Measurements from ENCODE around the gene ARHGEF9. TPM values are rescaled to one million over a fixed set of nuclear protein-coding genes. Genes with fewer than 3 reads are reported as not detected.
A peak's percentile ranks its signal among the peaks of the same experiment; 100 is the strongest.
"Not testable (repeated sequence)": the region's sequence is repeated elsewhere in the genome, so short reads cannot be mapped to it uniquely, and the experiment has no call there.

ARHGEF9 gene
- total and polyA plus RNA-seq, 8 donors = 7.6 to 103 (median 12.5) TPM

DNA sequence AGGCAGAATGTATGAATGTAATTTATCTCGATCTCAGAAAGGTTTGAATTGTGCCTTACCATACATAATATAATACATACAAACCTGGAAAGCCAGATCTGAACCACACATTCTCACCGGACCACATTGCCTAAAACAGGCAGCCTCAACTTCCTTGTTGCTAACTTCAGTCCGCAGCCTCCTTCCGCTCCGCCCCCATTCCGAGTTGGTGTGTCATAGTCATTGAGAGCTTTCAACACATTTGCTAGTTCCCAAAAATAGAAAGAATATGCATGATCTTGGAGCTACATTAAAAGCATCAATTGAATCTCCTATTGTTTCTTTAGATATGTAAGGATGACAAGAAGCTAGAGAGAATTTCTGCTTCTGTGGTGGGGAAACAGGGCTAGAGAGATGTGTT, 127.2 kb downstream of the ARHGEF9 start:
- Histone ChIP-seq H3K27ac (no peak overlapping the region), H3K27me3 (no peaks in the 10 kb centered on the region), H3K9me3 (no peaks in the 10 kb centered on the region), H3K36me3 (peaks cover 0 to 26% (median 19%) of the 10 kb centered on the region in 4 donors), H3K4me3 (no peak overlapping the region), H3K4me1 (no peaks in the 10 kb centered on the region)
- peak in 1 of 2 donors; percentile 10 for DNase-seq
- WGBS, 5 donors = 79 to 92% (median 83%) methylated on average over 6 of the region's 6 CpGs
- intact Hi-C loops (cut with DNase I; ENCODE audit: low total_unique reads) = no loop called here
- TF ChIP-seq, protein P1, sequence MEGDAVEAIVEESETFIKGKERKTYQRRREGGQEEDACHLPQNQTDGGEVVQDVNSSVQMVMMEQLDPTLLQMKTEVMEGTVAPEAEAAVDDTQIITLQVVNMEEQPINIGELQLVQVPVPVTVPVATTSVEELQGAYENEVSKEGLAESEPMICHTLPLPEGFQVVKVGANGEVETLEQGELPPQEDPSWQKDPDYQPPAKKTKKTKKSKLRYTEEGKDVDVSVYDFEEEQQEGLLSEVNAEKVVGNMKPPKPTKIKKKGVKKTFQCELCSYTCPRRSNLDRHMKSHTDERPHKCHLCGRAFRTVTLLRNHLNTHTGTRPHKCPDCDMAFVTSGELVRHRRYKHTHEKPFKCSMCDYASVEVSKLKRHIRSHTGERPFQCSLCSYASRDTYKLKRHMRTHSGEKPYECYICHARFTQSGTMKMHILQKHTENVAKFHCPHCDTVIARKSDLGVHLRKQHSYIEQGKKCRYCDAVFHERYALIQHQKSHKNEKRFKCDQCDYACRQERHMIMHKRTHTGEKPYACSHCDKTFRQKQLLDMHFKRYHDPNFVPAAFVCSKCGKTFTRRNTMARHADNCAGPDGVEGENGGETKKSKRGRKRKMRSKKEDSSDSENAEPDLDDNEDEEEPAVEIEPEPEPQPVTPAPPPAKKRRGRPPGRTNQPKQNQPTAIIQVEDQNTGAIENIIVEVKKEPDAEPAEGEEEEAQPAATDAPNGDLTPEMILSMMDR (IDR thresholded peaks at IDR 0.05) = no peak
- TF ChIP-seq POLR2A (IDR thresholded peaks at IDR 0.05) = no peak
- TF ChIP-seq EP300 (IDR thresholded peaks at IDR 0.05) = no peak
- TF ChIP-seq POLR2AphosphoS5 (IDR thresholded peaks at IDR 0.05) = no peak

- Histone ChIP-seq H3K36me3 (peaks cover 0 to 29% (median 22%) of the 10 kb centered on the region in 4 donors), H3K27ac (no peak overlapping the region), H3K9me3 (no peaks in the 10 kb centered on the region), H3K4me3 (no peak overlapping the region), H3K27me3 (no peaks in the 10 kb centered on the region), H3K4me1 (no peaks in the 10 kb centered on the region)
- no peak for TF ChIP-seq POLR2AphosphoS5 (IDR thresholded peaks at IDR 0.05)
- TF ChIP-seq, protein P1 (IDR thresholded peaks at IDR 0.05) = no peak
- TF ChIP-seq EP300 (IDR thresholded peaks at IDR 0.05) = no peak
- TF ChIP-seq POLR2A (IDR thresholded peaks at IDR 0.05) = no peak
- 70 to 92% (median 88%) methylated on average over 5 of the region's 5 CpGs for WGBS, 5 donors
- intact Hi-C loops (cut with DNase I; ENCODE audit: low total_unique reads) = no loop called here
- DNase-seq = no peak
Measured at GRCh38 chrX:63656871-63657580, 128.0 kb downstream of the ARHGEF9 start.

- H3K9me3 ChIP-seq = no peaks in the 10 kb centered on the region
- peak in 1 of 2 donors; percentile 2 for DNase-seq
- peaks cover 0 to 27% (median 21%) of the 10 kb centered on the region in 4 donors for H3K36me3 ChIP-seq
- 75 to 92% (median 80%) methylated on average over 7 of the region's 7 CpGs for WGBS, 5 donors
- TF ChIP-seq EP300 (IDR thresholded peaks at IDR 0.05) (no peak), POLR2A (IDR thresholded peaks at IDR 0.05) (no peak), POLR2AphosphoS5 (IDR thresholded peaks at IDR 0.05) (no peak)
- TF ChIP-seq, protein P1 (IDR thresholded peaks at IDR 0.05) = no peak
- H3K4me1 ChIP-seq = no peaks in the 10 kb centered on the region
- H3K27me3 ChIP-seq = no peaks in the 10 kb centered on the region
- intact Hi-C loops (cut with DNase I; ENCODE audit: low total_unique reads) = no loop called here
- H3K4me3 ChIP-seq = no peak overlapping the region
- H3K27ac ChIP-seq = no peak overlapping the region
Measured at GRCh38 chrX:63652086-63652765, 132.8 kb downstream of the ARHGEF9 start.

- H3K4me1 ChIP-seq; intact Hi-C loops (cut with DNase I; ENCODE audit: low total_unique reads); H3K9me3 ChIP-seq; H3K4me3 ChIP-seq; H3K27ac ChIP-seq; H3K27me3 ChIP-seq; DNase-seq: not testable (repeated sequence)
- peaks cover 0 to 23% (median 11%) of the 10 kb centered on the region in 4 donors for H3K36me3 ChIP-seq
- WGBS, 5 donors = 83 to 97% (median 94%) methylated on average over 2 of the region's 2 CpGs
Measured at GRCh38 chrX:63645748-63646147, 139.3 kb downstream of the ARHGEF9 start.

Data from stomach (tissue), 9 donors.